ENCODE data around the gene OR6B2. TPM values are rescaled to one million over a fixed set of nuclear protein-coding genes. Genes with fewer than 3 reads are reported as not detected.

OR6B2 gene
- total RNA-seq, 1 donor from 2014 or later: not detected

- intact Hi-C loops (cut with micrococcal nuclease): no loop called here
Measured at GRCh38 chr2:239983004-239983778, 47.0 kb downstream of the OR6B2 start.

Other genes with a start within 250 kb of the OR6B2 start
- gene NDUFA10, start 5.1 kb downstream of the OR6B2 start, total RNA-seq: 85.7 and 95.2 TPM in 2 replicates
- not detected in 2 replicates for gene OR6B3, start 23.1 kb upstream of the OR6B2 start, total RNA-seq
- 103 and 122 TPM in 2 replicates for gene COPS9, start 105.9 kb upstream of the OR6B2 start, total RNA-seq
- not detected in 2 replicates for gene OTOS, start 110.2 kb upstream of the OR6B2 start, total RNA-seq

All from T-helper 2 cell treated with Interferon-gamma antibody and Interleukin-4, amounts not matched to agents 100 ng/mL and 5 ng/mL, for 36 hours (primary cell).